AG04450 (cell line): Measurements from ENCODE around the gene EIF4G1. TPM values are rescaled to one million over a fixed set of nuclear protein-coding genes. Genes with fewer than 3 reads are reported as not detected.

ENCODE experiments used
- CTCF ChIA-PET: fragments of 300-600, 350-600 bp; formaldehyde crosslinking; extraction: SDS; loops from one replicate; lab custom pipeline; 2022; ENCODE audit warnings: antibody characterized with exemption, inconsistent platforms; lab: Charles Lee
- POLR2A ChIA-PET: fragments of 350-600 bp; formaldehyde crosslinking; extraction: SDS; loops from one replicate; lab custom pipeline; 2021; ENCODE audit warnings: antibody characterized with exemption, inconsistent platforms; lab: Yijun Ruan, JAX
- DNase-seq: peaks from one replicate; pipeline ENCODE4 v3.0.0-alpha.2; 2011; ENCODE audit warnings: low read depth, low spot score
- H3K27ac ChIP-seq: one replicate; pipeline ENCODE4 v1.5.1; 2012; ENCODE audit warnings: low read depth, low read length, control low read depth
- H3K27me3 ChIP-seq: one replicate; pipeline ENCODE4 v1.6.0; 2012; ENCODE audit warnings: low read length; ENCODE audit not compliant: control insufficient read depth, insufficient read depth
- H3K4me3 ChIP-seq: 2 replicates; pipeline ENCODE4 v1.5.1; 2011; ENCODE audit warnings: mild to moderate bottlenecking, low read depth, low read length, control low read depth
- H3K9me3 ChIP-seq: 2 replicates; pipeline ENCODE4 v1.5.1; 2012; ENCODE audit warnings: low read length; ENCODE audit not compliant: control insufficient read depth, insufficient read depth
- polyA plus RNA-seq: library from polyadenylated mRNA; depleted of rRNA; stranded (reverse); fragments of >200 nt; gene quantifications from 2 replicates; pipeline ENCODE4 v1.2.3, GENCODE V29; 2011
- TF ChIP-seq, protein P1 (sequence below): IDR thresholded peaks from 2 replicates; pipeline ENCODE4 v1.5.1; 2011; ENCODE audit warnings: low read depth, low read length, control low read depth, inconsistent platforms

EIF4G1 gene
- polyA plus RNA-seq, 1 experiment = 191 TPM

DNA sequence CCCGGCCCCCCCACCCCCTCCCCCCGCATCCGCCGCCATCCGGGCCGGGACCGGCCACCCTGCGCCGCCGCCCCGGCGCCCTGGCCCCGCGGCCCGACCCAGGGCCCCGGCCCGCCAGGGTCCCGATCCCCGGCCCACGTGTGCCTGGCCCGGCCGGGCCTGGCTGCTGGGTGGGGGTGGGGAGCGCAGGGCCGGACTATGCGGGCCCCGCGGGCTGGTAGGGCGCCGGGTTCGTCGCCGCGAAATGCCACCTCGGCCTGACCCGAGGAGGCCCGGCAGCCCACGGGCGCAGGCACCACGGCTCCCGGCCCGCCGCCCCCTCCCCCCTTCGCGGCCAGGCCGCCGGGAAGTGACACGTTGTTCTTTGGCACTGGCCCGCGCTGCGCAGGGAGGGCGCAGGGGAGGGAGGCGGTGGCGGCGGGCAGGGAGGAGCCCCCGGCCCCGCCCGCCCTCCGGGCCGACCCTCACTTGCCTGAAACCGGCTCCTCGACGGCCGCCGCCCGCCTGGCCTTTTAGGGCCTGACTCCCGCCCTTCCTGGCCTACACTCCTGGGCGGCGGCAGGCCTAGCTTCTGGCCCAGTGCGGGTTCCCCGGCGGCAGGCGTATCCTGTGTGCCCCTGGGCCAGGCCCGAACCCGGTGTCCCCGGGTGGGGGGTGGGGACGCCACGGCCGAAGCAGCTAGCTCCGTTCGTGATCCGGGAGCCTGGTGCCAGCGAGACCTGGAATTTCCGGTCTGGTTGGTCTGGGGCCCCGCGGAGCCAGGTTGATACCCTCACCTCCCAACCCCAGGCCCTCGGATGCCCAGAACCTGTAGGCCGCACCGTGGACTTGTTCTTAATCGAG is 515 bp downstream of the EIF4G1 start:
- POLR2A ChIA-PET = interaction anchor here (0.9 to 1.6 kb wide), 5 partner anchors 11 to 65 kb away, joined by 3 to 7 read pairs (median 3); partner anchors contain the start of genes CLCN2, EEF1AKMT4, FAM131A and POLR2H
- peaks cover 3% of the 10 kb centered on the region; the same call in 1 of the 2 replicates for H3K9me3 ChIP-seq
- H3K27ac ChIP-seq = peak overlapping the region; percentile 77
- peak overlapping the region; percentile 90 for H3K4me3 ChIP-seq
- DNase-seq = no peak
- H3K27me3 ChIP-seq = no peaks in the 10 kb centered on the region
- CTCF ChIA-PET = no interaction called here
- TF ChIP-seq, protein P1, sequence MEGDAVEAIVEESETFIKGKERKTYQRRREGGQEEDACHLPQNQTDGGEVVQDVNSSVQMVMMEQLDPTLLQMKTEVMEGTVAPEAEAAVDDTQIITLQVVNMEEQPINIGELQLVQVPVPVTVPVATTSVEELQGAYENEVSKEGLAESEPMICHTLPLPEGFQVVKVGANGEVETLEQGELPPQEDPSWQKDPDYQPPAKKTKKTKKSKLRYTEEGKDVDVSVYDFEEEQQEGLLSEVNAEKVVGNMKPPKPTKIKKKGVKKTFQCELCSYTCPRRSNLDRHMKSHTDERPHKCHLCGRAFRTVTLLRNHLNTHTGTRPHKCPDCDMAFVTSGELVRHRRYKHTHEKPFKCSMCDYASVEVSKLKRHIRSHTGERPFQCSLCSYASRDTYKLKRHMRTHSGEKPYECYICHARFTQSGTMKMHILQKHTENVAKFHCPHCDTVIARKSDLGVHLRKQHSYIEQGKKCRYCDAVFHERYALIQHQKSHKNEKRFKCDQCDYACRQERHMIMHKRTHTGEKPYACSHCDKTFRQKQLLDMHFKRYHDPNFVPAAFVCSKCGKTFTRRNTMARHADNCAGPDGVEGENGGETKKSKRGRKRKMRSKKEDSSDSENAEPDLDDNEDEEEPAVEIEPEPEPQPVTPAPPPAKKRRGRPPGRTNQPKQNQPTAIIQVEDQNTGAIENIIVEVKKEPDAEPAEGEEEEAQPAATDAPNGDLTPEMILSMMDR = no peak

DNA sequence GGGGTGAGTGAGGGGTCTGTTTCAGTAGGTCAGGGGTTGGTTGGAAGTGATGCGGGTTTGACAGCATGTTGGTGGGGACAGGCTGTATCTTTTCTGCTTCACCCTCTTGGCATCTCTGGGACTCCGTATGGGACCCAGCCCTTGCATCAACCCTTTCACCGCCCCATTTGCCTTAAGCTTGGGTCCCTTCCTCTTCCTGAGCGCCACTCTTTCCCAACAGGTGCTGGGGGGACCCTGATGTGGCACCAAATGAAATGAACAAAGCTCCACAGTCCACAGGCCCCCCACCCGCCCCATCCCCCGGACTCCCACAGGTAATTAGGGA is 1.1 kb downstream of the EIF4G1 start:
- POLR2A ChIA-PET = interaction anchor here (0.9 to 1.6 kb wide), 5 partner anchors 11 to 66 kb away, joined by 3 to 7 read pairs (median 3); partner anchors contain the start of genes CLCN2, EEF1AKMT4, FAM131A and POLR2H
- Histone ChIP-seq H3K9me3 (peaks cover 3% of the 10 kb centered on the region; the same call in 1 of the 2 replicates), H3K4me3 (peak overlapping the region; percentile 90), H3K27me3 (no peaks in the 10 kb centered on the region), H3K27ac (peak overlapping the region; percentile 77)
- DNase-seq = no peak
- CTCF ChIA-PET = no interaction called here
- TF ChIP-seq, protein P1 = no peak

DNA sequence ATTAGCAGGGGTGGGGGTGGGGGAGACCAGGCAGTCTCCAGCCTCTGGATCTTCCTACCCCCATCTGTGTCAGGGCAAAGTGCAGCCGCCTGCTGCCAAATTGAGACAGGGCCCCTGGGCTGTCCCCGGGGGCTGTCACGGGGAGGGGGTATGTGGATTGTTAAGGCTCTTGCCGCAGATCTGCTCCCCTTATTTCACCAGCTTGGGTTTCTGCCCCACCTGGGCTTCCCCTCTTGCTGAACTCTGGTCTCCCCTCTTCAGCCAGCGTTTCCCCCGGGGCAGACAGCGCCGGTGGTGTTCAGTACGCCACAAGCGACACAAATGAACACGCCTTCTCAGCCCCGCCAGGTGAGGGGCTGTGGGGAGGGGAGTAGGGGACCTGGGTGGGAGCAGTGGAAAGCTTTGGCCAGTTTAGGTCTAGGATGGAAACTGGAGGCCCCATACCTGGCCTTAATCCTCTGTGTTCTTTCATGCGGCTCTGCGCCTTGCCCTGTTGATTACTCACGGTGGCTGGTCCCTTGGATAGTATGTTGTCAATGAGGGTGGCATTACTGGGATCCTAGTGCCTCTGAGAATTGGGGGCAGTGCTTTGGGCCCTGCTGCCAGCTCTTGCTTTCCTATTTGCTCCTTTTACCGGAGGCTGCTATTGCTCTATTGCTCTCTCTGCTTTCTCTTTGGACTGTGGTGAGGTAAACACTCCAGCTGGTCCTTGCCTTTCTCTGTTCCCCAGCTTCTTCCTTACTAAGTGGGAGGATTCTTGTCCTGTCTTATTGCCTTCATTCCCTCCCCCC is 1.7 kb downstream of the EIF4G1 start:
- POLR2A ChIA-PET = interaction anchor here (0.9 to 1.6 kb wide), 6 partner anchors 10 to 66 kb away, joined by 3 to 7 read pairs (median 3); partner anchors contain the start of genes CLCN2, EEF1AKMT4, FAM131A and POLR2H
- Histone ChIP-seq H3K4me3 (peak overlapping the region; percentile 90), H3K9me3 (peaks cover 3% of the 10 kb centered on the region; the same call in 1 of the 2 replicates), H3K27me3 (no peaks in the 10 kb centered on the region), H3K27ac (peak overlapping the region; percentile 77)
- DNase-seq = no peak
- TF ChIP-seq, protein P1 = no peak
- CTCF ChIA-PET = interaction anchor here (0.7 kb wide), 1 partner anchor 55 kb away, joined by 4 read pairs; no protein-coding TSS in a partner anchor

DNA sequence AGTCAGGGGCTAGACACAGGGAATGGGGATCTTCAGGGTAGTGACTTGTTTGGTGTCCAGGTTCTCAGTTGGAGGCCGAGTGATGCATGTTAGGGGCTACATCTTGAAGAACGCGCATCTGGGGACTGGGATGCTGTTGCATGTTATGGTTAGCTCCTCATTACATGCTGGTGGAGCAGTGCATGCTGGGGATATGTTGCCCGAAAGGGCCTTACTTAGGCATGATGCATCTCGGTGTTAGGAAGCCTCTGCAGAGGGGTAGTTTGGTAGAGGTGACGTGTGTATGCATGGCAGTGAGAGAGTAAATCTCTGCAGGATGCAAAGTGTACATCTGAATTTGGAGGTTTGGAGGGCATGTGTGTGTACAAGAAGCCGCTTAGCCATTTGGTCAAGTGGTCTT is 2.4 kb downstream of the EIF4G1 start:
- H3K27me3 ChIP-seq = no peaks in the 10 kb centered on the region
- peaks cover 3% of the 10 kb centered on the region; the same call in 1 of the 2 replicates for H3K9me3 ChIP-seq
- no peak for DNase-seq
- POLR2A ChIA-PET = interaction anchor here (1.0 to 1.6 kb wide), 2 partner anchors 11 to 17 kb away, joined by 3 to 7 read pairs; no protein-coding TSS in a partner anchor
- H3K27ac ChIP-seq = no peak overlapping the region
- CTCF ChIA-PET = interaction anchor here (0.7 kb wide), 1 partner anchor 55 kb away, joined by 4 read pairs; no protein-coding TSS in a partner anchor
- H3K4me3 ChIP-seq = peak overlapping the region; percentile 90
- TF ChIP-seq, protein P1 = no peak
